H1 (cell line): ENCODE measurements around the gene MOB2. TPM values are rescaled to one million over a fixed set of nuclear protein-coding genes. Genes with fewer than 3 reads are reported as not detected.

Experiments used
- CTCF ChIA-PET: fragments of 300-600 bp; sonication (Branson Sonifier 250); formaldehyde crosslinking; loops from one replicate; lab custom pipeline; 2021; ENCODE audit not compliant: partially characterized antibody; lab: Charles Lee
- POLR2A ChIA-PET: fragments of 300-600 bp; sonication (Branson Sonifier 250); formaldehyde crosslinking; loops from one replicate; lab custom pipeline; 2021; ENCODE audit warnings: inconsistent platforms; ENCODE audit not compliant: partially characterized antibody; lab: Charles Lee
- DNase-seq, 2 experiments: peaks; one replicate each; pipeline versions ENCODE4 v3.0.0 to v3.0.0-alpha.2; 2010 to 2022; ENCODE audit warnings: low spot score in 2 of 2, low read depth in 1 of 2, mixed read lengths in 1 of 2
- FAIRE-seq: peaks from 2 replicates; lab custom pipeline; 2011; peaks lifted over from hg19 to GRCh38; lab: Jason Lieb, UNC
- H2AFZ ChIP-seq: 2 replicates; pipeline ENCODE4 v1.8.1; 2012; ENCODE audit warnings: low read length, inconsistent platforms
- H2AK5ac ChIP-seq: 2 replicates; pipeline ENCODE4 v1.6.1; 2013; ENCODE audit warnings: low read depth, low read length
- H2BK120ac ChIP-seq: replicated peaks from 2 replicates; pipeline ENCODE3; 2013; ENCODE audit warnings: low read depth, low read length, inconsistent platforms
- H2BK12ac ChIP-seq: 2 replicates; pipeline ENCODE4 v1.6.1; 2013; ENCODE audit warnings: low read depth, low read length
- H2BK15ac ChIP-seq: 2 replicates; pipeline ENCODE4 v1.6.1; 2013; ENCODE audit warnings: low read length
- H2BK20ac ChIP-seq: 2 replicates; pipeline ENCODE4 v1.6.1; 2013; ENCODE audit warnings: low read length
- H2BK5ac ChIP-seq: 2 replicates; pipeline ENCODE4 v1.6.1; 2013; ENCODE audit warnings: low read depth, low read length
- H3K14ac ChIP-seq: 2 replicates; pipeline ENCODE4 v1.6.1; 2013; ENCODE audit warnings: inconsistent platforms; ENCODE audit not compliant: insufficient read length
- H3K18ac ChIP-seq: 2 replicates; pipeline ENCODE4 v1.6.1; 2013; ENCODE audit warnings: low read length; ENCODE audit errors: extremely low read depth
- H3K23ac ChIP-seq: 2 replicates; pipeline ENCODE4 v1.6.1; 2013; ENCODE audit warnings: inconsistent platforms; ENCODE audit not compliant: insufficient read length
- H3K23me2 ChIP-seq: 2 replicates; pipeline ENCODE4 v1.6.1; 2013; ENCODE audit warnings: low read depth, low read length
- H3K27ac ChIP-seq: 2 replicates; pipeline ENCODE4 v1.6.1; 2011; ENCODE audit warnings: low read depth, low read length, inconsistent platforms
- H3K27me3 ChIP-seq, 4 experiments: replicated peaks in 1 of 4; 1 replicate in 1 of 4; 2 replicates in 3 of 4; pipeline versions ENCODE4 v1.6.1 to v1.8.1; 2011 to 2013; ENCODE audit warnings: low read length in 3 of 4, mild to moderate bottlenecking in 3 of 4, inconsistent platforms in 2 of 4, mixed read lengths in 2 of 4, moderate library complexity in 1 of 4; ENCODE audit not compliant: control insufficient read depth in 3 of 4, insufficient read depth in 3 of 4; ENCODE audit errors: extremely low read depth in 1 of 4
- H3K36me3 ChIP-seq, 4 experiments: 2 replicates each; pipeline versions ENCODE4 v1.6.1 to v1.8.1; 2011 to 2013; ENCODE audit warnings: mild to moderate bottlenecking in 4 of 4, low read length in 3 of 4, moderate library complexity in 2 of 4, control low read depth in 1 of 4, inconsistent platforms in 1 of 4; ENCODE audit not compliant: insufficient read depth in 4 of 4, control insufficient read depth in 2 of 4
- H3K4ac ChIP-seq: replicated peaks from 2 replicates; pipeline ENCODE3; 2013; ENCODE audit warnings: low read length, low read depth, mixed read lengths, inconsistent platforms; ENCODE audit not compliant: insufficient read length
- H3K4me1 ChIP-seq, 4 experiments: replicated peaks in 1 of 4; 1 replicate in 1 of 4; 2 replicates in 3 of 4; pipeline versions ENCODE4 v1.6.1 to v1.8.1; 2011 to 2013; ENCODE audit warnings: low read length in 3 of 4, inconsistent platforms in 2 of 4, mixed read lengths in 1 of 4; ENCODE audit not compliant: insufficient read depth in 4 of 4, control insufficient read depth in 3 of 4
- H3K4me2 ChIP-seq, 2 experiments: 2 replicates each; pipeline versions ENCODE4 v1.6.1 to v1.8.1; 2011 to 2013; ENCODE audit warnings: low read depth in 2 of 2, low read length in 2 of 2, control low read depth in 1 of 2, inconsistent platforms in 1 of 2, mild to moderate bottlenecking in 1 of 2; ENCODE audit not compliant: insufficient read depth in 1 of 2
- H3K4me3 ChIP-seq, 4 experiments: fragments of 200-600, 300-600 bp in 1 of 4; sonication (generic), shearing (Covaris generic), sonication (Bioruptor Twin) in 1 of 4; 2 replicates each; pipeline versions ENCODE4 v1.5.1 to v1.8.1; 2011 to 2016; ENCODE audit warnings: low read length in 4 of 4, low read depth in 3 of 4, control low read depth in 2 of 4, inconsistent platforms in 2 of 4, mild to moderate bottlenecking in 2 of 4, mixed read lengths in 1 of 4, moderate library complexity in 1 of 4; ENCODE audit not compliant: insufficient read depth in 2 of 4; ENCODE audit errors: extremely low read depth in 1 of 4
- H3K56ac ChIP-seq: replicated peaks from 2 replicates; pipeline ENCODE3; 2013; ENCODE audit warnings: low read depth, mild to moderate bottlenecking, mixed read lengths, low read length, inconsistent platforms; ENCODE audit not compliant: insufficient read length
- H3K79me1 ChIP-seq: 2 replicates; pipeline ENCODE4 v1.6.1; 2013; ENCODE audit warnings: low read depth, low read length, control low read depth
- H3K79me2 ChIP-seq, 2 experiments: 2 replicates each; pipeline versions ENCODE4 v1.6.1 to v1.8.1; 2012 to 2013; ENCODE audit warnings: low read length in 2 of 2, mild to moderate bottlenecking in 2 of 2, inconsistent platforms in 1 of 2; ENCODE audit not compliant: insufficient read depth in 2 of 2, control insufficient read depth in 1 of 2
- H3K9ac ChIP-seq, 4 experiments: replicated peaks in 1 of 4; 1 replicate in 1 of 4; 2 replicates in 3 of 4; pipeline versions ENCODE4 v1.6.1 to v1.8.1; 2011 to 2013; ENCODE audit warnings: low read depth in 3 of 4, low read length in 3 of 4, control low read depth in 2 of 4, mild to moderate bottlenecking in 2 of 4, moderate library complexity in 2 of 4, inconsistent platforms in 1 of 4; ENCODE audit errors: extremely low read depth in 1 of 4
- H3K9me3 ChIP-seq, 2 experiments: 2 replicates each; pipeline versions ENCODE4 v1.6.1 to v1.8.1; 2012 to 2013; ENCODE audit warnings: mild to moderate bottlenecking in 2 of 2, moderate library complexity in 2 of 2, control low read depth in 1 of 2, inconsistent platforms in 1 of 2, low read depth in 1 of 2, low read length in 1 of 2, mixed read lengths in 1 of 2; ENCODE audit not compliant: insufficient read depth in 2 of 2
- H4K20me1 ChIP-seq, 2 experiments: replicated peaks in 1 of 2; 2 replicates each; pipeline versions ENCODE3 to v1.8.1; 2011 to 2013; ENCODE audit warnings: inconsistent platforms in 2 of 2, low read length in 2 of 2, mild to moderate bottlenecking in 1 of 2; ENCODE audit not compliant: insufficient read depth in 2 of 2, control insufficient read depth in 1 of 2
- H4K5ac ChIP-seq: 2 replicates; pipeline ENCODE4 v1.6.1; 2013; ENCODE audit warnings: low read length, low read depth, mixed read lengths, inconsistent platforms; ENCODE audit not compliant: insufficient read length
- H4K8ac ChIP-seq: 2 replicates; pipeline ENCODE4 v1.8.0; 2013; ENCODE audit warnings: mild to moderate bottlenecking, moderate library complexity, low read length, inconsistent platforms; ENCODE audit not compliant: insufficient read depth; ENCODE audit errors: extremely low read depth
- H4K91ac ChIP-seq: replicated peaks from 2 replicates; pipeline ENCODE3; 2013; ENCODE audit warnings: low read length, mixed read lengths, inconsistent platforms; ENCODE audit not compliant: insufficient read length
- BACH1 ChIP-seq: IDR thresholded peaks from 2 replicates; pipeline ENCODE4 v1.6.1; 2012; ENCODE audit warnings: low read length, improper control_type of control experiment
- BRCA1 ChIP-seq: IDR thresholded peaks from 2 replicates; pipeline ENCODE4 v1.6.1; 2012; ENCODE audit warnings: low read depth, low read length, improper control_type of control experiment
- GABPA ChIP-seq: IDR thresholded peaks from 2 replicates; pipeline ENCODE4 v1.6.1; 2011; ENCODE audit warnings: mild to moderate bottlenecking, low read length, moderate library complexity, borderline replicate concordance; ENCODE audit not compliant: insufficient read depth
- GTF2F1 ChIP-seq: IDR thresholded peaks from 2 replicates; pipeline ENCODE4 v1.6.1; 2012; ENCODE audit warnings: low read depth, low read length, improper control_type of control experiment, borderline replicate concordance
- RFX5 ChIP-seq: IDR thresholded peaks from 2 replicates; pipeline ENCODE4 v1.6.1; 2011; ENCODE audit warnings: low read depth, low read length, improper control_type of control experiment, borderline replicate concordance
- SP1 ChIP-seq: IDR thresholded peaks from 2 replicates; pipeline ENCODE4 v1.6.1; 2011; ENCODE audit warnings: low read depth, low read length
- SRF ChIP-seq: IDR thresholded peaks from 2 replicates; pipeline ENCODE4 v1.6.1; 2011; ENCODE audit warnings: mild to moderate bottlenecking, low read depth, low read length, moderate library complexity
- WGBS, 2 experiments: shearing (Covaris generic) in 1 of 2; methylation state at CpG; one replicate each; pipeline versions ENCODE4 v1.1.6 to v1.1.7; 2013 to 2015; ENCODE audit warnings: low lambda C conversion rate in 2 of 2, mixed read lengths in 2 of 2, inconsistent platforms in 1 of 2, low coverage in 1 of 2, missing lambda C conversion rate in 1 of 2; ENCODE audit not compliant: insufficient replicate concordance in 2 of 2, insufficient coverage in 1 of 2, insufficient read length in 1 of 2; ENCODE audit errors: extremely low coverage in 1 of 2, missing lambda C conversion rate in 1 of 2; 5-methylcytosine and 5-hydroxymethylcytosine counted together
- polyA plus RNA-seq, 7 experiments: library from polyadenylated mRNA; depleted of rRNA in 3 of 7; stranded (reverse) in 5 of 7; unstranded in 2 of 7; fragments of >200 nt in 5 of 7; fragments of 200-250 nt in 2 of 7; gene quantifications; 1 replicate in 5 of 7; 2 replicates in 1 of 7; 4 replicates in 1 of 7; pipeline versions ENCODE4 v1.2.1 to v1.2.3, GENCODE V29; 2011 to 2013; ENCODE audit warnings: missing spikeins in 2 of 7, mixed read lengths in 2 of 7
- total RNA-seq: library from RNA; stranded (reverse); fragmentation: NEBNext Ultra II Directional; extraction: Animal tissue kit (Norgen Biotek cat#: 25700); gene quantifications from 2 replicates; pipeline ENCODE4 v1.2.1, GENCODE V29; 2021

The MOB2 gene
- total and polyA plus RNA-seq, 2 of the 8 experiments (the other 6 are each of a cell fraction or from before 2014, with no cell fraction given): 18.6 to 28.2 TPM

- Histone ChIP-seq H3K14ac (no peak overlapping the region), H2BK5ac (no peak overlapping the region), H3K4me3 (no peak overlapping the region), H4K91ac (no peak overlapping the region), H4K20me1 (peaks cover 0 to 6% of the 10 kb centered on the region in 2 experiments), H3K79me2 (no peaks in the 10 kb centered on the region), H3K9ac (no peak overlapping the region; a peak in 1 of 7 replicates), H2AFZ (no peak overlapping the region), H3K18ac (no peak overlapping the region), H3K56ac (no peak overlapping the region), H3K23ac (no peak overlapping the region), H2BK12ac (no peak overlapping the region), H4K8ac (no peak overlapping the region), H3K23me2 (no peaks in the 10 kb centered on the region), H3K79me1 (no peaks in the 10 kb centered on the region), H2BK20ac (no peak overlapping the region), H2BK120ac (no peak overlapping the region), H3K27ac (no peak overlapping the region), H3K27me3 (no peaks in the 10 kb centered on the region), H3K36me3 (peaks cover 0 to 30% (median 2%) of the 10 kb centered on the region in 4 experiments; a peak in 4 of 8 replicates), H3K4ac (no peak overlapping the region), H3K4me1 (peaks cover 0 to 3% (median 1%) of the 10 kb centered on the region in 4 experiments; a peak in 3 of 7 replicates), H3K4me2 (no peak overlapping the region)
- no peak for DNase-seq
- CTCF ChIA-PET: no interaction called here
- no peak for FAIRE-seq
- WGBS, 2 experiments: 80% methylated on average over 7 of the region's 9 CpGs; no CpG with 5 or more reads in 1 of the 2 experiments
- POLR2A ChIA-PET: no interaction called here
- TF ChIP-seq SRF (no peak), GABPA (no peak), GTF2F1 (no peak), RFX5 (no peak), BACH1 (no peak), BRCA1 (no peak), SP1 (no peak)
- TF ChIP-seq, all 59 proteins: peak for 0
- no peak overlapping the region for H2BK15ac ChIP-seq
- no peak overlapping the region for H4K5ac ChIP-seq
- H3K9me3 ChIP-seq: no peaks in the 10 kb centered on the region
- H2AK5ac ChIP-seq: no peak overlapping the region
Measured at GRCh38 chr11:1443737-1444136, 42.8 kb downstream of the MOB2 start.
